ENCODE data around the gene THAP7.
"Not testable (repeated sequence)": the region's sequence is repeated elsewhere in the genome, so short reads cannot be mapped to it uniquely, and the experiment has no call there.

DNA sequence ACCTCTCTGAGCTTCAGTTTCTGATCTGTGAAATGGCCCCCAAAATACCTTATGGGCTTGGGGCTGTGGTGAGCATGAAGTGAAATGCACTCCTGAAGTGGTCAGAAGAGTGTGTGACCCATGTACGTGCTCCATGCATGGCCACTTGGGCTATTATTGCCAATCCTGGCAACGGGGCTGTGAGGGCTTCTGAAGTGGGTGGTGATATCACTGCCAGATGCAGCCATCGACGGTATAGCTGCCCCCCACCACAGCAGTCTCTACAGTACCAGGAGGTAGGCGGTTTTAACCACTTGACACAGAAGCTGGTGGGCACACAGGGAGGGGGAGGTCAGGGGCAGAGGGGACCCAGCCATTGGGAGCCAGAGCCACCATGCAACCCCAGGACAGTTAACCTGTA lies 46.5 kb upstream of the THAP7 start:
- TF ChIP-seq ZNF556 (CRISPR knock-in tag; IDR thresholded peaks at IDR 0.05; ENCODE audit: borderline replicate concordance); ZNF180 (CRISPR knock-in tag; IDR thresholded peaks at IDR 0.05; ENCODE audit: borderline replicate concordance, low read depth); SIX1 (CRISPR knock-in tag; IDR thresholded peaks at IDR 0.05; ENCODE audit: borderline replicate concordance); KAT8 (CRISPR knock-in tag; IDR thresholded peaks at IDR 0.05); ZNF274 (CRISPR knock-in tag; IDR thresholded peaks at IDR 0.05); ZBTB7B (CRISPR knock-in tag; IDR thresholded peaks at IDR 0.05); ASH2L (IDR thresholded peaks at IDR 0.05; ENCODE audit: insufficient read length, low read depth, low read length); TGIF2 (CRISPR knock-in tag; IDR thresholded peaks at IDR 0.05): not testable (repeated sequence)
